Renal pelvis (tissue), 4 donors: ENCODE measurements around the gene SKI. TPM values are rescaled to one million over a fixed set of nuclear protein-coding genes. Genes with fewer than 3 reads are reported as not detected.

Experiments
- DNase-seq: peaks from one replicate; pipeline ENCODE4 v3.0.0-alpha.2; 2013
- polyA plus RNA-seq, 3 donors: library from polyadenylated mRNA; unstranded; fragments of 120-200 nt; gene quantifications; one replicate each; pipeline ENCODE4 v1.2.1, GENCODE V29; 2013; ENCODE audit not compliant: insufficient read length in 3 of 3

The SKI gene
- polyA plus RNA-seq, 3 donors, result 57.2 to 59.0 (median 57.4) TPM

- no peak for DNase-seq
These were observed 107.8 kb downstream of the SKI start for GRCh38 chr1:2335721-2336455.

- no peak for DNase-seq
These were observed 108.4 kb downstream of the SKI start for GRCh38 chr1:2336499-2336898.

GRCh38 chr1:2337081-2337480, 109.0 kb downstream of the SKI start:
- DNase-seq, result no peak

GRCh38 chr1:2337501-2337900, 109.4 kb downstream of the SKI start:
- no peak for DNase-seq

- DNase-seq, result no peak
These were observed 111.3 kb downstream of the SKI start for GRCh38 chr1:2339206-2340085.

GRCh38 chr1:2340086-2340917, 112.2 kb downstream of the SKI start:
- DNase-seq, result no peak

- no peak for DNase-seq
These were observed 112.8 kb downstream of the SKI start for GRCh38 chr1:2340918-2341254.

- no peak for DNase-seq
These were observed 113.7 kb downstream of the SKI start for GRCh38 chr1:2341706-2342383.

GRCh38 chr1:2342384-2343022, 114.4 kb downstream of the SKI start:
- no peak for DNase-seq

GRCh38 chr1:2343023-2343935, 115.2 kb downstream of the SKI start:
- no peak for DNase-seq

GRCh38 chr1:2344121-2344681, 116.1 kb downstream of the SKI start:
- DNase-seq, result no peak

- DNase-seq, result no peak
These were observed 116.7 kb downstream of the SKI start for GRCh38 chr1:2344744-2345296.

GRCh38 chr1:2345297-2346075, 117.4 kb downstream of the SKI start:
- DNase-seq, result no peak

GRCh38 chr1:2346691-2347408, 118.7 kb downstream of the SKI start:
- DNase-seq, result no peak

- no peak for DNase-seq
These were observed 119.3 kb downstream of the SKI start for GRCh38 chr1:2347409-2347785.

GRCh38 chr1:2347896-2348295, 119.8 kb downstream of the SKI start:
- no peak for DNase-seq

GRCh38 chr1:2348346-2349325, 120.5 kb downstream of the SKI start:
- DNase-seq, result no peak
